A549 (cell line): Measurements from ENCODE around the gene ATP2C2.

Experiments
- CEBPB ChIP-seq, 2 experiments: fragments of >200 bp in 1 of 2; sonication (Bioruptor Twin) in 1 of 2; formaldehyde crosslinking in 1 of 2; IDR thresholded peaks; 2 replicates each; pipeline ENCODE4 v1.6.1; 2012 to 2016
- CTCF ChIP-seq: fragments of >200 bp; sonication (Bioruptor Twin); formaldehyde crosslinking; IDR thresholded peaks from 3 replicates; pipeline ENCODE4 v1.5.1; 2016
- ELK1 ChIP-seq: fragments of 150-350 bp; IDR thresholded peaks from 2 replicates; pipeline ENCODE4 v1.6.1; 2014; ENCODE audit warnings: low read depth, mild to moderate bottlenecking, low read length
- ESRRA ChIP-seq: fragments of 150-350 bp; IDR thresholded peaks from 2 replicates; pipeline ENCODE4 v1.6.1; 2014; ENCODE audit warnings: mild to moderate bottlenecking, low read length, borderline replicate concordance
- HDAC2 ChIP-seq: fragments of 200-600 bp; sonication (generic); IDR thresholded peaks from 2 replicates; pipeline ENCODE4 v1.6.1; 2016
- JUNB ChIP-seq: fragments of >200 bp; sonication (Bioruptor Twin); formaldehyde crosslinking; IDR thresholded peaks from 2 replicates; pipeline ENCODE4 v1.6.1; 2016
- MAX ChIP-seq: IDR thresholded peaks from 2 replicates; pipeline ENCODE4 v1.6.1; 2012
- PHF8 ChIP-seq: fragments of 200-600 bp; sonication (generic); IDR thresholded peaks from 2 replicates; pipeline ENCODE4 v1.6.1; 2016; ENCODE audit warnings: low read depth, mild to moderate bottlenecking, antibody characterized with exemption, moderate library complexity, borderline replicate concordance
- POLR2A ChIP-seq: IDR thresholded peaks from 2 replicates; pipeline ENCODE4 v1.6.1; 2012; ENCODE audit warnings: mild to moderate bottlenecking, low read length
- SREBF2 ChIP-seq: fragments of 450-650 bp; IDR thresholded peaks from 2 replicates; pipeline ENCODE4 v1.6.1; 2014; ENCODE audit warnings: mild to moderate bottlenecking, moderate library complexity
- USF2 ChIP-seq: fragments of 450-650 bp; IDR thresholded peaks from 2 replicates; pipeline ENCODE4 v1.6.1; 2014; ENCODE audit warnings: antibody characterized with exemption

GRCh38 chr16:84427553-84427952 is 59.2 kb downstream of the ATP2C2 start:
- TF ChIP-seq POLR2A (no peak), CTCF (no peak), ELK1 (no peak), USF2 (no peak), CEBPB (IDR thresholded peaks at IDR 0.05) (no peak), MAX (no peak), PHF8 (no peak), ESRRA (no peak), SREBF2 (no peak), JUNB (no peak), HDAC2 (no peak)
